Vagina (tissue), 2 donors: ENCODE results near the gene FH.

Source experiments
- CTCF ChIP-seq, 3 experiments: fragments of 450-650 bp in 2 of 3; fragments of 200-600 bp in 1 of 3; sonication (generic) in 1 of 3; IDR thresholded peaks; one replicate each; pipeline ENCODE4 v1.5.1; 2017 to 2019; ENCODE audit warnings: antibody characterized with exemption in 3 of 3, mild to moderate bottlenecking in 2 of 3, moderate library complexity in 2 of 3
- POLR2A ChIP-seq, 2 donors: fragments of 450-650 bp; IDR thresholded peaks; one replicate each; pipeline ENCODE4 v1.6.1; 2017; ENCODE audit warnings: antibody characterized with exemption in 2 of 2, mild to moderate bottlenecking in 2 of 2, moderate library complexity in 2 of 2

GRCh38 chr1:241532162-241532531 is 12.6 kb upstream of the FH start, which contains the start of gene KMO:
- TF ChIP-seq CTCF (IDR thresholded peaks at IDR 0.05) = no peak
- no peak for TF ChIP-seq POLR2A (IDR thresholded peaks at IDR 0.05)
